ENCODE data around the gene TGM1. TPM values are rescaled to one million over a fixed set of nuclear protein-coding genes. Genes with fewer than 3 reads are reported as not detected.
A peak's percentile ranks its signal among the peaks of the same experiment; 100 is the strongest.
"Not testable (repeated sequence)": the region's sequence is repeated elsewhere in the genome, so short reads cannot be mapped to it uniquely, and the experiment has no call there.

Gene TGM1
- total and polyA plus RNA-seq, 3 experiments from 2014 or later = 3.2 to 3.7 TPM; not detected in 1

- no peaks in the 10 kb centered on the region for H3K27me3 Mint-ChIP-seq
- H3K4me1 ChIP-seq (ENCODE audit: insufficient read depth, low read length) = peaks cover 5% of the 10 kb centered on the region
- H3K4me3 Mint-ChIP-seq = no peak overlapping the region
- H3K4me1 Mint-ChIP-seq = peaks cover 13 to 18% (median 18%) of the 10 kb centered on the region in 3 donors
- H3K27ac ChIP-seq (ENCODE audit: low read depth, low read length) = no peak overlapping the region
- ChIA-PET POLR2A (no interaction called here), CTCF (interaction anchor here (0.9 to 8.5 kb wide), 2 partner anchors 50 to 84 kb away, joined by 4 to 151 read pairs; partner anchors contain the start of genes DHRS1 and NOP9)
- no peak overlapping the region for H3K4me3 ChIP-seq (ENCODE audit: low read length)
- peak overlapping the region in 2 of 8 donors; percentile 47 to 58 for H3K27ac Mint-ChIP-seq
- H3K9me3 ChIP-seq (ENCODE audit: low read length) = no peaks in the 10 kb centered on the region
- H3K27me3 ChIP-seq (ENCODE audit: insufficient read depth, low read length, poor library complexity, severe bottlenecking) = no peaks in the 10 kb centered on the region
- no peaks in the 10 kb centered on the region for H3K36me3 ChIP-seq (ENCODE audit: insufficient read depth, low read length)
- no peaks in the 10 kb centered on the region for H3K9me3 Mint-ChIP-seq
- DNase-seq = peak in 1 of 5 donors; percentile 17
- peaks cover 0 to 24% (median 3%) of the 10 kb centered on the region in 3 donors for H3K36me3 Mint-ChIP-seq
Observed at GRCh38 chr14:24249230-24250021, 13.6 kb downstream of the TGM1 start.

DNA sequence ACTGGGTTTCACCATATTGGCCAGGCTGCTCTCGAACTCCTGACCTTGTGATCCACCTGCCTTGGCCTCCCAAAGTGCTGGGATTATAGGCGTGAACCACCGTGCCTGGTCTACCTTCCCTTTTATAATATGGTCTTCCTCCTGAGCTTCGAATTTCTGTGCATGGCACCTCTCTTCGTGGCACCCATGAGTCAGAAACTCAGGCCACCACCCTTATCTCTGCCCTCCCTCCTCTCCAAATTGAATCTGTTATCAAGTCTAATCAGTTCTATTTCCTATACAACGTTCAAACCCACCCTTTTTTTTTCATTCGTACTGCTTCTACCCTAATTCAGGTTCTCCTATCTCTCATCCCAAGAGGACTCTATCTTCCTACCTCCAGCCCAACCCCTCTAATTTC, 15.6 kb downstream of the TGM1 start:
- CTCF ChIA-PET = interaction anchor here (0.7 to 12.1 kb wide), 9 partner anchors 16 to 190 kb away, joined by 3 to 151 read pairs (median 8); partner anchors contain the start of genes CIDEB, DHRS1, LTB4R and LTB4R2
- H3K27me3 Mint-ChIP-seq = no peaks in the 10 kb centered on the region
- H3K9me3 Mint-ChIP-seq = no peaks in the 10 kb centered on the region
- no peak overlapping the region for H3K4me3 ChIP-seq (ENCODE audit: low read length)
- H3K4me1 Mint-ChIP-seq = peaks cover 22 to 33% (median 32%) of the 10 kb centered on the region in 3 donors
- H3K27ac Mint-ChIP-seq = peak overlapping the region; percentile 67 to 98 (median 86)
- peaks cover 13% of the 10 kb centered on the region for H3K4me1 ChIP-seq (ENCODE audit: insufficient read depth, low read length)
- peaks cover 0 to 16% (median 1%) of the 10 kb centered on the region in 3 donors for H3K36me3 Mint-ChIP-seq
- no peaks in the 10 kb centered on the region for H3K9me3 ChIP-seq (ENCODE audit: low read length)
- POLR2A ChIA-PET = interaction anchor here (1.8 to 1.9 kb wide), 2 partner anchors 24 to 183 kb away, joined by 7 to 12 read pairs; partner anchors contain the start of genes CBLN3, KHNYN and RABGGTA
- no peaks in the 10 kb centered on the region for H3K36me3 ChIP-seq (ENCODE audit: insufficient read depth, low read length)
- H3K27ac ChIP-seq (ENCODE audit: low read depth, low read length) = no peak overlapping the region
- H3K27me3 ChIP-seq (ENCODE audit: insufficient read depth, low read length, poor library complexity, severe bottlenecking) = no peaks in the 10 kb centered on the region
- peak overlapping the region; percentile 1 to 55 (median 21) for H3K4me3 Mint-ChIP-seq
- DNase-seq = no peak

DNA sequence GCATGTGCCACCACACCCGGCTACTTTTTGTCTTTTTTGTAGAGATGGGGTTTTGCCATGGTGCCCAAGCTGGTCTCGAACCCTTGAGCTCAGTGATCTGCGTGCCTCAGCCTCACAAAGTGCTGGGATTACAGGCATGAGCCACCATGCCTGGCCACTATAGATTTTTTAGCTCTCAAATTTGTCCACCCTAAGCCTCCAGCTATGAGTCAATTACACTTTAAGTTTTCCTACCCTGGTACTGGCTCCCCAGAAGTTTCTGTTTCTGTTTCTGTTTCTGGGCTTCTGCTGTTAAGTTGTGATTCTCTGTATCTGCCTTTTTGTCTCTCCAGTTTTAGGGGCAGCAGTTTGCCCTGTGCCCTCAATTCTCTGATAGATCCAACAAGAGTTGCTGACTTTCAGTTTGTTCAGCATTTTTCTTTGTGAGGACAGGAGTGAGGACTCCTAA, 16.2 kb downstream of the TGM1 start:
- no peaks in the 10 kb centered on the region for H3K27me3 Mint-ChIP-seq
- DNase-seq = peak in 1 of 5 donors; percentile 35
- Histone ChIP-seq H3K27me3 (ENCODE audit: insufficient read depth, low read length, poor library complexity, severe bottlenecking) (no peaks in the 10 kb centered on the region), H3K4me1 (ENCODE audit: insufficient read depth, low read length) (peaks cover 15% of the 10 kb centered on the region), H3K4me3 (ENCODE audit: low read length) (no peak overlapping the region), H3K27ac (ENCODE audit: low read depth, low read length) (no peak overlapping the region), H3K36me3 (ENCODE audit: insufficient read depth, low read length) (no peaks in the 10 kb centered on the region), H3K9me3 (ENCODE audit: low read length) (no peaks in the 10 kb centered on the region)
- H3K27ac Mint-ChIP-seq = peak overlapping the region; percentile 79 to 98 (median 92)
- peaks cover 0 to 21% (median 1%) of the 10 kb centered on the region in 3 donors for H3K36me3 Mint-ChIP-seq
- ChIA-PET POLR2A (interaction anchor here (0.6 to 1.9 kb wide), 7 partner anchors 24 to 183 kb away, joined by 3 to 12 read pairs (median 4); partner anchors contain the start of genes CBLN3, DCAF11, IRF9 and KHNYN), CTCF (interaction anchor here (0.7 to 12.1 kb wide), 9 partner anchors 17 to 190 kb away, joined by 3 to 151 read pairs (median 33); partner anchors contain the start of genes CBLN3, CIDEB, DHRS1 and KHNYN)
- H3K9me3 Mint-ChIP-seq = no peaks in the 10 kb centered on the region
- peaks cover 27 to 39% (median 39%) of the 10 kb centered on the region in 3 donors for H3K4me1 Mint-ChIP-seq
- H3K4me3 Mint-ChIP-seq = peak overlapping the region; percentile 54 to 75 (median 66)

DNA sequence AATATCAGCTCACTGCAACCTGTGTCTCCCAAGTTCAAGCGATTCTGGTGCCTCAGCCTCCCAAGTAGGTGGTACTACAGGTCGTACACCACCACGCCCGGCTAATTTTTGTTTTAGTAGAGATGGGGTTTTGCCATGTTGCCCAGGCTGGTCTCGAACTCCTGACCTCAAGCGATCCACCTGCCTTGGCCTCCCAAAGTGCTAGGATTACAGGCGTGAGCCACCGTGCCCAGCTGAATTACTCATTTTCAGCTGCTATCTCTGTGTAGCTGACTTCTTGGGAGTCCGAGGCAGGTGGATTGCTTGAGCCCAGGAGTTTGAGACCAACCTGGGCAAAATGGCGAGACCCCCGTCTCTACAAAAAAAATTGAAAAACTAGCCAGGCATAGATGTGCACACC, 17.6 kb downstream of the TGM1 start:
- H3K36me3 ChIP-seq (ENCODE audit: insufficient read depth, low read length); H3K9me3 Mint-ChIP-seq; DNase-seq; H3K4me3 ChIP-seq (ENCODE audit: low read length); H3K27me3 ChIP-seq (ENCODE audit: insufficient read depth, low read length, poor library complexity, severe bottlenecking); H3K27me3 Mint-ChIP-seq; H3K27ac ChIP-seq (ENCODE audit: low read depth, low read length); H3K4me3 Mint-ChIP-seq; H3K9me3 ChIP-seq (ENCODE audit: low read length): not testable (repeated sequence)
- ChIA-PET CTCF (interaction anchor here (0.7 to 12.1 kb wide), 8 partner anchors 25 to 186 kb away, joined by 3 to 151 read pairs (median 48); partner anchors contain the start of genes CBLN3, CIDEB, DHRS1 and KHNYN), POLR2A (interaction anchor here (0.6 kb wide), 1 partner anchor 84 kb away, joined by 3 read pairs; no protein-coding TSS in a partner anchor)
- H3K4me1 Mint-ChIP-seq = peaks cover 36 to 52% (median 52%) of the 10 kb centered on the region in 3 donors
- H3K4me1 ChIP-seq (ENCODE audit: insufficient read depth, low read length) = peaks cover 29% of the 10 kb centered on the region
- peaks cover 0 to 23% (median 2%) of the 10 kb centered on the region in 3 donors for H3K36me3 Mint-ChIP-seq
- H3K27ac Mint-ChIP-seq = peak overlapping the region in 4 of 8 donors; percentile 79 to 95 (median 91)

DNA sequence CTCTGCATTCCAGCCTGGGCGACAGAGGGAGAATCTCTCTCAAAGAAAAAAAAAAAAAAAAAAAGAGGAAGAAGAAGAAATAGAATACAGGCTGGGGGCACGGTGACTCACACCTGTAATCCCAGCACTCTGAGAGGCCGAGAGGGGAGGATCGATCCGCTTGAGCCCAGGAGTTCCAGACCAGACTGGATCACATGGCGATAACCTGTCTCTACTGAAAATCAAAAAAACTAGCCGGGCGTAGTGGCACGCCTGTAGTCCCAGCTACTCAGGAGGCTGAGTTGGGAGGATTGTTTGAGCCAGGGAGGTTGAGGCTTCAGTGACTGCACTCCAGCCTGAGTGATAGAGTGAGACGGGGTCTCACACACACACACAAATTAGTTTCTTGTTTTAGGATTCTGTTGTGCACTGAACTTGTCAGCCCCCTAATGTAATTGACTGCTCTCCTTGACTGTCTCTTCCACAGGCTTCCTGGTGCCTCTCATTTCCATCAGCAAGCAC, 19.6 kb downstream of the TGM1 start:
- POLR2A ChIA-PET = interaction anchor here (0.7 to 3.3 kb wide), 13 partner anchors 10 to 200 kb away, joined by 5 to 44 read pairs (median 26); partner anchors contain the start of genes CBLN3, CHMP4A, DCAF11 and DHRS1
- CTCF ChIA-PET = interaction anchor here (0.6 to 12.1 kb wide), 28 partner anchors 9 to 774 kb away, joined by 3 to 151 read pairs (median 7); partner anchors contain the start of genes ADCY4, CBLN3, CHMP4A and CIDEB
- H3K27me3 ChIP-seq (ENCODE audit: insufficient read depth, low read length, poor library complexity, severe bottlenecking) = no peaks in the 10 kb centered on the region
- H3K27ac Mint-ChIP-seq = peak overlapping the region; percentile 98 to 100 (median 100)
- H3K9me3 ChIP-seq (ENCODE audit: low read length) = no peaks in the 10 kb centered on the region
- H3K27me3 Mint-ChIP-seq = peaks cover 0 to 2% of the 10 kb centered on the region in 2 donors
- H3K36me3 ChIP-seq (ENCODE audit: insufficient read depth, low read length) = peaks cover 27% of the 10 kb centered on the region
- peak overlapping the region; percentile 99 for H3K27ac ChIP-seq (ENCODE audit: low read depth, low read length)
- peak overlapping the region; percentile 93 to 99 (median 98) for H3K4me3 Mint-ChIP-seq
- peaks cover 49% of the 10 kb centered on the region for H3K4me1 ChIP-seq (ENCODE audit: insufficient read depth, low read length)
- no peaks in the 10 kb centered on the region for H3K9me3 Mint-ChIP-seq
- H3K36me3 Mint-ChIP-seq = peaks cover 4 to 38% (median 4%) of the 10 kb centered on the region in 3 donors
- H3K4me1 Mint-ChIP-seq = peaks cover 55 to 72% (median 71%) of the 10 kb centered on the region in 3 donors
- peak overlapping the region; percentile 79 for H3K4me3 ChIP-seq (ENCODE audit: low read length)
- DNase-seq = peak in 1 of 5 donors; percentile 9

- Histone ChIP-seq H3K4me1 (ENCODE audit: insufficient read depth, low read length) (peaks cover 51% of the 10 kb centered on the region), H3K27ac (ENCODE audit: low read depth, low read length) (peak overlapping the region; percentile 99), H3K9me3 (ENCODE audit: low read length) (no peaks in the 10 kb centered on the region), H3K4me3 (ENCODE audit: low read length) (peak overlapping the region; percentile 79), H3K27me3 (ENCODE audit: insufficient read depth, low read length, poor library complexity, severe bottlenecking) (no peaks in the 10 kb centered on the region), H3K36me3 (ENCODE audit: insufficient read depth, low read length) (peaks cover 39% of the 10 kb centered on the region)
- Mint-ChIP-seq H3K27ac (peak overlapping the region; percentile 98 to 100 (median 100)), H3K4me1 (peaks cover 63 to 76% (median 76%) of the 10 kb centered on the region in 3 donors), H3K27me3 (peaks cover 0 to 2% of the 10 kb centered on the region in 2 donors), H3K9me3 (no peaks in the 10 kb centered on the region), H3K4me3 (peak overlapping the region; percentile 93 to 99 (median 98)), H3K36me3 (peaks cover 4 to 52% (median 16%) of the 10 kb centered on the region in 3 donors)
- ChIA-PET POLR2A (interaction anchor here (0.6 to 3.3 kb wide), 23 partner anchors 9 to 201 kb away, joined by 3 to 44 read pairs (median 10); partner anchors contain the start of genes CBLN3, CHMP4A, DCAF11 and DHRS1), CTCF (interaction anchor here (0.7 to 12.1 kb wide), 39 partner anchors 8 to 200 kb away, joined by 3 to 151 read pairs (median 5); partner anchors contain the start of genes ADCY4, CBLN3, CHMP4A and CIDEB)
- peak; percentile 92 to 97 (median 95) for DNase-seq
Observed at GRCh38 chr14:24241829-24242443, 21.0 kb downstream of the TGM1 start.

All from CD8-positive, alpha-beta memory T cell (primary cell).